Parathyroid adenoma (tissue), 2 donors: ENCODE results near the gene RMI1.

Experiments used
- H2AFZ ChIP-seq: fragments of 300-600 bp; sonication (generic); one replicate; pipeline ENCODE4 v1.7.0; 2017; ENCODE audit warnings: antibody characterized with exemption, mild to moderate bottlenecking
- H3K27ac ChIP-seq: fragments of 300-600 bp; sonication (generic); one replicate; pipeline ENCODE4 v1.7.0; 2017
- H3K27me3 ChIP-seq: fragments of 300-600 bp; sonication (generic); one replicate; pipeline ENCODE4 v1.7.0; 2017; ENCODE audit warnings: low read length; ENCODE audit not compliant: control insufficient read depth, insufficient read depth
- H3K36me3 ChIP-seq: fragments of 300-600 bp; sonication (generic); one replicate; pipeline ENCODE4 v1.7.0; 2017; ENCODE audit warnings: low read length; ENCODE audit not compliant: control insufficient read depth, insufficient read depth
- H3K4me1 ChIP-seq: fragments of 300-600 bp; sonication (generic); one replicate; pipeline ENCODE4 v1.7.0; 2017; ENCODE audit warnings: control low read depth
- H3K4me2 ChIP-seq: fragments of 300-600 bp; sonication (generic); one replicate; pipeline ENCODE4 v1.7.0; 2017; ENCODE audit warnings: low read length
- H3K4me3 ChIP-seq: fragments of 300-600 bp; sonication (generic); one replicate; pipeline ENCODE4 v1.7.0; 2017; ENCODE audit warnings: low read depth, low read length
- H3K79me2 ChIP-seq: fragments of 300-600 bp; sonication (generic); one replicate; pipeline ENCODE4 v1.7.0; 2017; ENCODE audit warnings: control low read depth
- H3K9ac ChIP-seq: fragments of 300-600 bp; sonication (generic); one replicate; pipeline ENCODE4 v1.7.0; 2017; ENCODE audit warnings: mild to moderate bottlenecking
- H3K9me3 ChIP-seq: fragments of 300-600 bp; sonication (generic); one replicate; pipeline ENCODE4 v1.7.0; 2017; ENCODE audit warnings: low read length; ENCODE audit not compliant: control insufficient read depth
- TF ChIP-seq, protein P1 (sequence below): fragments of 300-600 bp; sonication (generic); IDR thresholded peaks from one replicate; pipeline ENCODE4 v1.7.0; 2017; ENCODE audit warnings: antibody characterized with exemption, mild to moderate bottlenecking
- donor health status: primary hyperparathyroidism.

Gene RMI1

DNA sequence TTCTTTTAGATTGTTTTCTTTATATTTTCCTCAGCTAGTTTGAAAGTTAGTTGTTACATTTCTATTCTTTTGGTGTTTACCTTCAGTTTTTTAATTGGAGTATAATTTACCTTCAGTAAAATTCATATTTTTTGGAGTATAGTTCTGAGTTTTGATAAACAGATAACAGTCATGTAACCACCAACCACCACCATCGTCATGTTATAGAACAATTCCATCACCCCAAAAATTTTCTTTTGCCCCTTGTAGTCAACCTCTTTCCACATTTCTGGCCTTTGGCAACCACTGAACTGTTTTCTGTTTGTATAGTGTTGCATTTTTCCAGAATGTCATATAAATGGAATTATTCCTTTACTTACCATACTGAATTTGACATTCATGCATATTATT is 6.8 kb downstream of the RMI1 start:
- Histone ChIP-seq H3K4me3 (no peak overlapping the region), H3K9ac (no peak overlapping the region)
- TF ChIP-seq, protein P1, sequence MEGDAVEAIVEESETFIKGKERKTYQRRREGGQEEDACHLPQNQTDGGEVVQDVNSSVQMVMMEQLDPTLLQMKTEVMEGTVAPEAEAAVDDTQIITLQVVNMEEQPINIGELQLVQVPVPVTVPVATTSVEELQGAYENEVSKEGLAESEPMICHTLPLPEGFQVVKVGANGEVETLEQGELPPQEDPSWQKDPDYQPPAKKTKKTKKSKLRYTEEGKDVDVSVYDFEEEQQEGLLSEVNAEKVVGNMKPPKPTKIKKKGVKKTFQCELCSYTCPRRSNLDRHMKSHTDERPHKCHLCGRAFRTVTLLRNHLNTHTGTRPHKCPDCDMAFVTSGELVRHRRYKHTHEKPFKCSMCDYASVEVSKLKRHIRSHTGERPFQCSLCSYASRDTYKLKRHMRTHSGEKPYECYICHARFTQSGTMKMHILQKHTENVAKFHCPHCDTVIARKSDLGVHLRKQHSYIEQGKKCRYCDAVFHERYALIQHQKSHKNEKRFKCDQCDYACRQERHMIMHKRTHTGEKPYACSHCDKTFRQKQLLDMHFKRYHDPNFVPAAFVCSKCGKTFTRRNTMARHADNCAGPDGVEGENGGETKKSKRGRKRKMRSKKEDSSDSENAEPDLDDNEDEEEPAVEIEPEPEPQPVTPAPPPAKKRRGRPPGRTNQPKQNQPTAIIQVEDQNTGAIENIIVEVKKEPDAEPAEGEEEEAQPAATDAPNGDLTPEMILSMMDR = no peak

DNA sequence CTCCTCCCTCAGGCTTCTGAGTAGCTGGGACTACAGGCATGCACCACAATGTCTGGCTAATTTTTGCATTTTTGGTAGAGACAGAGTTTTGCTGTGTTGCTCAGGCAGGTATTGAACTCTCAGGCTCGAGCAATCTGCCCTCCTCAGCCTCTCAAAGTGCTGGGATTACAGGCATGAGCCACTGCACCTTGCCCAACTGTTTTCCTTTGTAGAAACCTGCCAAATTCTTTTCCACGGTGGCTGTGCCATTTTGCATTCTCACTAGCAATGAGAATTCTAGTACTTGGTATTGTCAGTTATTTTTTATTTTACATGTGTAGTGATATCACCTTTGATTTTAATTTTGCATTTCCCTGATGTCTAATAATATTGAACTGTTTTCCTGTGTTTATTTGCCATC is 7.8 kb downstream of the RMI1 start:
- peaks cover 11% of the 10 kb centered on the region for H3K79me2 ChIP-seq
- H3K4me1 ChIP-seq = no peaks in the 10 kb centered on the region
- no peak overlapping the region for H3K9ac ChIP-seq
- no peak overlapping the region for H3K4me2 ChIP-seq
- TF ChIP-seq, protein P1 = no peak
- H3K36me3 ChIP-seq = no peaks in the 10 kb centered on the region
- H3K9me3 ChIP-seq = no peaks in the 10 kb centered on the region
- no peak overlapping the region for H3K4me3 ChIP-seq
- H2AFZ ChIP-seq = no peak overlapping the region
- no peaks in the 10 kb centered on the region for H3K27me3 ChIP-seq
- no peak overlapping the region for H3K27ac ChIP-seq

More for the DNA sequence above, 6.8 kb downstream of the RMI1 start:
- Histone ChIP-seq H3K4me2 (no peak overlapping the region), H3K36me3 (no peaks in the 10 kb centered on the region), H2AFZ (no peak overlapping the region), H3K79me2 (peaks cover 9% of the 10 kb centered on the region), H3K27me3 (no peaks in the 10 kb centered on the region), H3K9me3 (no peaks in the 10 kb centered on the region), H3K4me1 (no peaks in the 10 kb centered on the region), H3K27ac (no peak overlapping the region)

DNA sequence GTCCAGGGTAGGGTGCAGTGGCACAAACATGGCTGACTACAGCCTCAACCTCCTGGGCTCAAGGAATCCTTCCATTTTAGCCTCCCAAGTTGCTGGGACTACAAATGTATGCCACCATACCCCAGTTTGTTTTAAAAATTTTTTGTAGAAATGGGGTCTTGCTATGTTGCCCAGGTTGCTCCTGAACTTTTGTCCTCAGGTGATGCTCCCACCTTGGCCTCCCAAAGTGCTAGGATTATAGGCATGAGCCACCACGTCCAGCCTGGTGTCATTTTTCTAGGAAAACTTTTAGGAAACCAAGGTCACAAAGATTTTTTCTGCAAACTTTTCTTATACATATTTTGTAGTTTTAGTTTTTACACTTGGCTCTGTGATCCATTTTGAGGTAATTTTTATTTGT is 10.8 kb downstream of the RMI1 start:
- Histone ChIP-seq H3K4me1 (no peaks in the 10 kb centered on the region), H3K9me3 (no peaks in the 10 kb centered on the region), H2AFZ (no peak overlapping the region), H3K36me3 (no peaks in the 10 kb centered on the region), H3K27ac (no peak overlapping the region), H3K27me3 (no peaks in the 10 kb centered on the region), H3K4me3 (no peak overlapping the region), H3K79me2 (peaks cover 9% of the 10 kb centered on the region), H3K4me2 (no peak overlapping the region), H3K9ac (no peak overlapping the region)
- TF ChIP-seq, protein P1 = no peak

DNA sequence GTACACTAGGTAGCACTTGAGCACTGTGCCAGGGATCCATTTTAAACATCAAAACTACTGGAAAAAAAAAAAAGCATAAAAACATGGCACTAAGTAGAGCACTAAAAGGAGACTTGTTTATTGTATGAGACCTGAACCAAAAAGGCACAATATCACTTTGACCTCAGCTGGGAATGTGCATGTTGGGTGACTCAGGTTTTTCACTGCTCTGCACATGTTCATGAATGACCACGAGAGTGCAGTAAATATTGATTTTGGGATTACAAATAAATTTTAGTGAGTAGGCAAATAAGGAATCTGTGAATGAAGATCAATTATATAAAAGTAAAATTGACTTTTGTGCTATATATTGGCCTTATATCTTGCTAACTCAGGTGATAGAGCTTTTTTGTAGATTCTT is 11.8 kb downstream of the RMI1 start:
- TF ChIP-seq, protein P1 = no peak
- H2AFZ ChIP-seq = no peak overlapping the region

DNA sequence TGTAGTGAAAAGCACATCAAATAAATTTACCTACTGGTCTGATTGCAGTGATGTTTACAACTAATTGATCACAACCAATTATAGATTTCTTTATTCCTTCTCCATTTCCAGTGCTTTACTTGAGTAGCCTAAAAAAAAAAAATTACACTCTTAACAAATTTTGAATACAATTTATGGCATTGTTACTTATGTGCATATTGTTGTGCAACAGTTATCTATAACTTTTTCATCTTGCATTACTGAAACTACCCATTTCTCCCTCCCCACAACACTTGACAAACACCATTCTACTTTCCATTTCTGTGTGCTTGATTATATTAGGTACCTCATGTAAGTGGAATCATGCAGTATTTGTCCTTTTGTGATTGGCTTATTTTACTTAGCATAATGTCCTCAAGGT is 12.3 kb downstream of the RMI1 start:
- TF ChIP-seq, protein P1 = no peak
- no peak overlapping the region for H3K27ac ChIP-seq
- no peaks in the 10 kb centered on the region for H3K27me3 ChIP-seq
- no peak overlapping the region for H2AFZ ChIP-seq
- peaks cover 10% of the 10 kb centered on the region for H3K79me2 ChIP-seq
- no peak overlapping the region for H3K4me3 ChIP-seq
- H3K36me3 ChIP-seq = no peaks in the 10 kb centered on the region
- no peak overlapping the region for H3K4me2 ChIP-seq
- no peaks in the 10 kb centered on the region for H3K4me1 ChIP-seq
- no peaks in the 10 kb centered on the region for H3K9me3 ChIP-seq
- no peak overlapping the region for H3K9ac ChIP-seq

More for the DNA sequence above, 11.8 kb downstream of the RMI1 start:
- Histone ChIP-seq H3K4me2 (no peak overlapping the region), H3K9me3 (no peaks in the 10 kb centered on the region), H3K4me1 (no peaks in the 10 kb centered on the region), H3K27ac (no peak overlapping the region), H3K9ac (no peak overlapping the region), H3K79me2 (peaks cover 11% of the 10 kb centered on the region), H3K36me3 (no peaks in the 10 kb centered on the region), H3K27me3 (no peaks in the 10 kb centered on the region), H3K4me3 (no peak overlapping the region)
